NT2/D1 (cell line): ENCODE measurements around the gene TTC31.

Experiments used
- SUZ12 ChIP-seq: IDR thresholded peaks from 2 replicates; pipeline ENCODE4 v1.6.1; 2011; ENCODE audit not compliant: insufficient read length, insufficient read depth; ENCODE audit errors: extremely low read depth
- YY1 ChIP-seq: IDR thresholded peaks from 2 replicates; pipeline ENCODE4 v1.6.1; 2011; ENCODE audit not compliant: insufficient read length, insufficient read depth
- ZNF274 ChIP-seq: IDR thresholded peaks from 2 replicates; pipeline ENCODE4 v1.6.1; 2011; ENCODE audit warnings: mild to moderate bottlenecking, low read depth, low read length

DNA sequence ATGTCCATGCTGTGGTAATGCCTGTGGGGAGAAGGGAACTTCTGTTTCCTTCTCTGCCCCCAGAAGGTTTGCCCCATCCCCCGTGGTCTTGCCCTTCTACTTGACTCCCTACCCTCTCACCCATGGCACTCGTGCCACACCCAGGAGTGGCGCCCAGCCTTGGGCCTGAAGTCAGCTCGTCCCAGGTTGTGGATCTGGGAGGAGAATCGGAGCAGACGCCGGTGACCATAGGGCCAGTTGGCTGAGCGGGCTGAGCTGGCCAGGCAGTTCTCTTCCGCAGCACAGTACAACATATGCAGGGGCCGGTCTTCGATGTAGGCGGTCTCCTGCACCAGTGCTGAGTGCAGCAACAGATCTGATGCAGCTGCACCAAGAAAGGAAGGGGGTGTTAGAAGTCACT is 51.5 kb downstream of the TTC31 start:
- TF ChIP-seq YY1 = no peak
- no peak for TF ChIP-seq ZNF274
- TF ChIP-seq SUZ12 = no peak
